Mesenchymal stem cell (in vitro differentiated cells and primary cell): ENCODE data around the gene CSTA.

Experiments used
- DNase-seq: peaks from one replicate; pipeline ENCODE4 v3.0.0-alpha.2; 2013
- H2AFZ ChIP-seq: one replicate; pipeline ENCODE4 v1.6.1; 2013; ENCODE audit warnings: low read depth, mild to moderate bottlenecking, control low read depth, inconsistent platforms, low read length, moderate library complexity
- H2AK5ac ChIP-seq: 2 replicates; pipeline ENCODE4 v1.6.1; 2013; ENCODE audit warnings: low read length, moderate library complexity, mild to moderate bottlenecking, inconsistent platforms; ENCODE audit not compliant: severe bottlenecking
- H2BK120ac ChIP-seq: one replicate; pipeline ENCODE4 v1.6.1; 2013; ENCODE audit warnings: low read depth, mild to moderate bottlenecking, inconsistent platforms, low read length, moderate library complexity
- H2BK12ac ChIP-seq, 2 experiments: one replicate each; pipeline ENCODE4 v1.6.1; 2013; ENCODE audit warnings: inconsistent platforms in 2 of 2, low read length in 2 of 2, mild to moderate bottlenecking in 2 of 2, moderate library complexity in 2 of 2, control low read depth in 1 of 2
- H2BK15ac ChIP-seq: one replicate; pipeline ENCODE4 v1.6.1; 2013; ENCODE audit warnings: mild to moderate bottlenecking, low read depth, inconsistent platforms; ENCODE audit not compliant: poor library complexity, severe bottlenecking
- H2BK5ac ChIP-seq: 2 replicates; pipeline ENCODE4 v1.6.1; 2013; ENCODE audit warnings: low read depth, mild to moderate bottlenecking, low read length, control low read depth, inconsistent platforms; ENCODE audit not compliant: poor library complexity, severe bottlenecking
- H3K14ac ChIP-seq, 2 experiments: one replicate each; pipeline ENCODE4 v1.6.1; 2013; ENCODE audit warnings: inconsistent platforms in 2 of 2, low read length in 2 of 2, control low read depth in 1 of 2, mild to moderate bottlenecking in 1 of 2, moderate library complexity in 1 of 2
- H3K18ac ChIP-seq, 2 experiments: one replicate each; pipeline ENCODE4 v1.6.1; 2013; ENCODE audit warnings: inconsistent platforms in 2 of 2, low read length in 2 of 2, control low read depth in 1 of 2, low read depth in 1 of 2, mild to moderate bottlenecking in 1 of 2
- H3K23ac ChIP-seq, 2 experiments: one replicate each; pipeline ENCODE4 v1.6.1; 2013; ENCODE audit warnings: inconsistent platforms in 2 of 2, low read length in 2 of 2, mild to moderate bottlenecking in 2 of 2, moderate library complexity in 2 of 2, control low read depth in 1 of 2
- H3K27ac ChIP-seq: 2 replicates; pipeline ENCODE4 v1.5.1; 2013; ENCODE audit warnings: mild to moderate bottlenecking, moderate library complexity, low read length, control low read depth, inconsistent platforms; ENCODE audit not compliant: poor library complexity, severe bottlenecking
- H3K27me3 ChIP-seq, 2 experiments: 2 replicates each; pipeline versions ENCODE4 v1.6.1 to v1.7.0; 2013; ENCODE audit warnings: low read length in 2 of 2, mild to moderate bottlenecking in 2 of 2, moderate library complexity in 2 of 2, control low read depth in 1 of 2, inconsistent platforms in 1 of 2; ENCODE audit not compliant: control insufficient read depth in 1 of 2, insufficient read depth in 1 of 2
- H3K36me3 ChIP-seq, 2 experiments: 2 replicates each; pipeline versions ENCODE4 v1.6.1 to v1.7.0; 2013; ENCODE audit warnings: low read length in 2 of 2, control low read depth in 1 of 2, inconsistent platforms in 1 of 2, low read depth in 1 of 2, mild to moderate bottlenecking in 1 of 2; ENCODE audit not compliant: insufficient read depth in 2 of 2, control insufficient read depth in 1 of 2
- H3K4ac ChIP-seq, 2 experiments: one replicate each; pipeline ENCODE4 v1.6.1; 2013; ENCODE audit warnings: inconsistent platforms in 2 of 2, low read length in 2 of 2, mild to moderate bottlenecking in 2 of 2, moderate library complexity in 2 of 2, control low read depth in 1 of 2, low read depth in 1 of 2
- H3K4me1 ChIP-seq: 2 replicates; pipeline ENCODE4 v1.6.1; 2013; ENCODE audit warnings: low read depth, low read length, control low read depth; ENCODE audit not compliant: control insufficient read depth, insufficient read depth
- H3K4me2 ChIP-seq: 2 replicates; pipeline ENCODE4 v1.6.1; 2013; ENCODE audit warnings: low read length, mild to moderate bottlenecking, inconsistent platforms; ENCODE audit not compliant: poor library complexity, severe bottlenecking
- H3K4me3 ChIP-seq, 2 experiments: 2 replicates each; pipeline versions ENCODE4 v1.5.1 to v1.7.0; 2013; ENCODE audit warnings: low read length in 2 of 2, mild to moderate bottlenecking in 2 of 2, control low read depth in 1 of 2, low read depth in 1 of 2; ENCODE audit not compliant: insufficient read depth in 1 of 2
- H3K79me1 ChIP-seq: replicated peaks from 2 replicates; pipeline ENCODE4 v1.6.1; 2013; ENCODE audit warnings: mild to moderate bottlenecking, control low read depth, low read length, inconsistent platforms; ENCODE audit not compliant: poor library complexity, severe bottlenecking
- H3K9ac ChIP-seq: 2 replicates; pipeline ENCODE4 v1.7.0; 2013; ENCODE audit warnings: mild to moderate bottlenecking, low read length, moderate library complexity
- H3K9me3 ChIP-seq: 2 replicates; pipeline ENCODE4 v1.7.0; 2013; ENCODE audit warnings: mild to moderate bottlenecking, low read length; ENCODE audit not compliant: control insufficient read depth
- H4K8ac ChIP-seq: one replicate; pipeline ENCODE4 v1.6.1; 2013; ENCODE audit warnings: inconsistent platforms, mild to moderate bottlenecking, low read length, moderate library complexity
- H4K91ac ChIP-seq: one replicate; pipeline ENCODE4 v1.6.1; 2013; ENCODE audit warnings: mild to moderate bottlenecking, low read length, inconsistent platforms
- whole genome bisulfite sequencing: methylation state at CpG from one replicate; pipeline ENCODE4 v1.1.7; 2013; ENCODE audit warnings: mixed read lengths; 5-methylcytosine and 5-hydroxymethylcytosine counted together

The CSTA gene

DNA sequence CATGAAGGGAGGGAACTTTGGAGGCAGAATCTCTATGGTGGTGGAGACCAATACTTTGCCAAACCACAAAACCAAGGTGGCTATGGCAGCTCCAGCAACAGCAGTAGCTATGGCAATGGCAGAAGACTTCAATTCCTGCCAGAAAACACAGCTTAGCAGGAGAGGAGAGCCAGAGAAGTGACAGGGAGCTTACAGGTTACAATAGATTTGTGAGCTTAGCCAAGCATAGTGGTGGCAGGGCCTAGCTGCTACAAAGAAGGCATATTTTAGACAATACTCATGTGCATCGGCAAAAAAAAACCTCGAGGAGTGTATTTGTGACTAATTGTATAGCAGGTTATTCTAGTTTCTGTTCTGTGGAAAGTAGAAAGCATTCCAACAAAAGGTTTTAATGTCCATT lies 6.4 kb upstream of the CSTA start:
- H3K4me2 ChIP-seq: no peak overlapping the region
- no peak overlapping the region for H4K91ac ChIP-seq
- no peak overlapping the region for H3K9ac ChIP-seq
- H3K14ac ChIP-seq: no peak overlapping the region
- H3K27ac ChIP-seq: no peak overlapping the region
- no peaks in the 10 kb centered on the region for H3K4me1 ChIP-seq
- no peak overlapping the region for H2BK5ac ChIP-seq
- no peaks in the 10 kb centered on the region for H3K79me1 ChIP-seq
- no peak overlapping the region for H2BK120ac ChIP-seq
- no peaks in the 10 kb centered on the region for H3K36me3 ChIP-seq
- no peak overlapping the region for H3K4me3 ChIP-seq
- H3K18ac ChIP-seq: no peak overlapping the region
- no peak overlapping the region for H2AFZ ChIP-seq
- WGBS: 86% methylated on average over 2 of the region's 2 CpGs
- no peak overlapping the region for H2BK12ac ChIP-seq
- no peak overlapping the region for H3K23ac ChIP-seq
- no peak overlapping the region for H2BK15ac ChIP-seq
- no peak for DNase-seq
- no peak overlapping the region for H2AK5ac ChIP-seq
- peaks cover 0 to 8% of the 10 kb centered on the region in 2 experiments for H3K27me3 ChIP-seq
- no peak overlapping the region for H3K4ac ChIP-seq
- no peak overlapping the region for H4K8ac ChIP-seq
- no peaks in the 10 kb centered on the region for H3K9me3 ChIP-seq

DNA sequence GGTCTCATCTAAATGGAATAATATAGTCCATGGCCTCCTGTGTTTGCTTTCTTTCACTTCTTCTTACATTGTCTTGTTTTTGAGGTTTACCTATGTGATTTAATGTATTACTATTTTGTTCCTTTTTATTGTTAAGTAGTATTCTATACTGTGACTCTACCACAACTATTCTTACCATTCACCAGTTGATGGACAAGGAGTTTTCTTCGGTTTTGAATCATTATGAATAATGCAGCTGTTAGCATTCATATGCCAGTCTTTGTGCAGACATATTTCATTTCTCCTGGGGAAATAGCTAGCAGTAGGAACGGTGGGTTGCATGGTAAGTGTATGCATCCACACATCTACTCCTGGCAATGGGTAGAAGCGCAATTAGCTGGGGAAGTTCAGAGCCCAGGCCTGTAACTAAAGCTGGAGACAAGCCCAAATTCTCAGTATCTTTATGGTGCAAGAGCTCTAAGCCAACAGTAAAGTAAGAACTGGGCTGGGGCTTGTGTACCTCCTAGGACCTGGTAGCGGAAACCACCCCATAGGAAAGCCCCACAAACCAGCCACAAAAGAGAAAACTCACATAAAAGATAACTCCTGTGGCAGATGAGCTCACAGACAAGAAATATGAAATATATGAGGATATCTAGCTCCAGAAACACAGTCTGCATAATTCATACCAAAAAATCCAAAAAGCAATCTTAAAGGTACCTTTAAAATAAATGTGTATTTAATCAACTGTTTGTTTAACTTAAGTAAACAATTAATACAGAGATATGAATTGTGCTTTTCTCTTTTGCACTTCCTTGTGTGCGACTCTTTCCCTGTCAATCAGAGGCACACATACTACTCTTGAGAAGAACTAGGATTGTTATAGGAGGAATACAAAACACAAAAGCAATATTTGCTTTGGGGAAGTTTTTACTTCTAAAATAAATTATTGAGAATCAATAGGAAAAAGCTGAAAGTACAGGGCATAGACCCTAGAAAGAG lies 2.7 kb upstream of the CSTA start:
- H2BK15ac ChIP-seq: no peak overlapping the region
- no peaks in the 10 kb centered on the region for H3K4me1 ChIP-seq
- H4K91ac ChIP-seq: no peak overlapping the region
- H3K4me2 ChIP-seq: no peak overlapping the region
- no peak overlapping the region for H3K23ac ChIP-seq
- H3K14ac ChIP-seq: no peak overlapping the region
- H3K4ac ChIP-seq: no peak overlapping the region
- 73% methylated on average over 3 of the region's 5 CpGs for WGBS
- H3K18ac ChIP-seq: no peak overlapping the region
- H2AK5ac ChIP-seq: no peak overlapping the region
- H2BK12ac ChIP-seq: no peak overlapping the region
- H2BK5ac ChIP-seq: no peak overlapping the region
- H2BK120ac ChIP-seq: no peak overlapping the region
- no peak for DNase-seq
- H3K36me3 ChIP-seq: no peaks in the 10 kb centered on the region
- H4K8ac ChIP-seq: no peak overlapping the region
- no peak overlapping the region for H3K9ac ChIP-seq
- no peak overlapping the region for H3K27ac ChIP-seq
- no peaks in the 10 kb centered on the region for H3K79me1 ChIP-seq
- no peaks in the 10 kb centered on the region for H3K9me3 ChIP-seq
- H3K4me3 ChIP-seq: no peak overlapping the region
- H3K27me3 ChIP-seq: no peaks in the 10 kb centered on the region
- H2AFZ ChIP-seq: no peak overlapping the region

DNA sequence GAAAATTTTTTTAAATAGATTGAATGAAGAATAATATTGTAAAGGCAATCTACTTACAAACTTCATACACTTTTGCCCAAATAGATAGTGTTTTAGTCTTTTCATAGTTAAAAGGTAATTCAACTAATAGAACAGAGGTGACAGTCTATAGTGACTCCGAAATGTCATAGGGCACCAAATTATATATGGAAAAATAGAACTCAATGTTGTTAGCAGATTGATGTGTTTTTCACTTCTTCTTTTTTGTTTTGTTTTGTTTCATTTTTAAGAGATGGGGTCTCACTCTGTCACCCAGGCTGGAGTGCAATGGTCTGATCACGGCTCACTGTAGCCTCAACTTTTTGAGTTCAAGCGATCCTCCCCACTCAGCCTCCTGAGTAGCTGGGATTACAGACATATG lies 721 bp downstream of the CSTA start:
- Histone ChIP-seq H3K79me1 (no peaks in the 10 kb centered on the region), H3K9ac (no peak overlapping the region), H3K4me3 (no peak overlapping the region), H4K91ac (no peak overlapping the region), H2BK5ac (no peak overlapping the region), H3K27me3 (no peaks in the 10 kb centered on the region), H4K8ac (no peak overlapping the region), H3K18ac (no peak overlapping the region), H2AK5ac (no peak overlapping the region), H3K4me2 (no peak overlapping the region), H2AFZ (no peak overlapping the region), H3K23ac (no peak overlapping the region), H3K4me1 (no peaks in the 10 kb centered on the region), H3K27ac (no peak overlapping the region), H3K9me3 (no peaks in the 10 kb centered on the region), H3K4ac (no peak overlapping the region), H2BK120ac (no peak overlapping the region), H3K36me3 (no peaks in the 10 kb centered on the region), H3K14ac (no peak overlapping the region), H2BK15ac (no peak overlapping the region), H2BK12ac (no peak overlapping the region)
- DNase-seq: no peak
- 100% methylated on average over 3 of the region's 3 CpGs for WGBS

DNA sequence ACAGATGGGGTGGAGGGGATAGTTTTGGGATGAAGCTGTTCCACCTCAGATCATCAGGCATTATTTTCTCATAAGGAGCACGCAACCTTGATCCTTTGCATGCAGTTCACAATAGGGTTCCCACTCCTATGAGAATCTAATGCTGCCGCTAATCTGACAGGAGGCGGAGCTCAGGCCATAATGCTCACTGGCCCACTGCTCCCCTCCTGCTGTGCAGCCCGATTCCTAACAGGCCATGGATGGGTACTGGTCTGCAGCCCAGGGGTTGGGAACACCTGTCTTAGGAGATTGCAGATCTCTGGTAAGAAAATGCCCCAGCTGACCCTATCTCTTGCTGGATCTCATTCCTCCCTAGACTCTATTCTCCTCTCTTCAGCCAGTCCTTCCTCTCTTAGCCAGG lies 6.8 kb downstream of the CSTA start:
- no peak overlapping the region for H2AK5ac ChIP-seq
- WGBS: 49% methylated on average over 4 of the region's 4 CpGs
- no peak overlapping the region for H2BK12ac ChIP-seq

More for the DNA sequence above, 6.8 kb downstream of the CSTA start:
- H3K4me1 ChIP-seq: no peaks in the 10 kb centered on the region
- no peak overlapping the region for H2BK5ac ChIP-seq
- H3K27ac ChIP-seq: no peak overlapping the region
- no peak overlapping the region for H2BK120ac ChIP-seq
- no peak overlapping the region for H3K4ac ChIP-seq
- H3K23ac ChIP-seq: no peak overlapping the region
- no peak overlapping the region for H3K4me2 ChIP-seq
- H3K18ac ChIP-seq: no peak overlapping the region
- no peaks in the 10 kb centered on the region for H3K79me1 ChIP-seq
- H4K8ac ChIP-seq: no peak overlapping the region
- no peaks in the 10 kb centered on the region for H3K36me3 ChIP-seq
- no peaks in the 10 kb centered on the region for H3K9me3 ChIP-seq
- H3K4me3 ChIP-seq: no peak overlapping the region
- H3K14ac ChIP-seq: no peak overlapping the region
- H3K9ac ChIP-seq: no peak overlapping the region
- DNase-seq: no peak
- H3K27me3 ChIP-seq: peaks cover 17 to 19% of the 10 kb centered on the region in 2 experiments
- no peak overlapping the region for H2AFZ ChIP-seq
- no peak overlapping the region for H2BK15ac ChIP-seq
- no peak overlapping the region for H4K91ac ChIP-seq
